IPS DF 4.7 (cell line): Measurements from ENCODE around the gene DHH.

Experiments
- DNase-seq: peaks from one replicate; pipeline ENCODE4 v3.0.0-alpha.2; 2013; ENCODE audit warnings: low spot score; ENCODE audit errors: extremely low read depth

The DHH gene

GRCh38 chr12:49051373-49051764 lies 43.2 kb downstream of the DHH start:
- no peak for DNase-seq

DNA sequence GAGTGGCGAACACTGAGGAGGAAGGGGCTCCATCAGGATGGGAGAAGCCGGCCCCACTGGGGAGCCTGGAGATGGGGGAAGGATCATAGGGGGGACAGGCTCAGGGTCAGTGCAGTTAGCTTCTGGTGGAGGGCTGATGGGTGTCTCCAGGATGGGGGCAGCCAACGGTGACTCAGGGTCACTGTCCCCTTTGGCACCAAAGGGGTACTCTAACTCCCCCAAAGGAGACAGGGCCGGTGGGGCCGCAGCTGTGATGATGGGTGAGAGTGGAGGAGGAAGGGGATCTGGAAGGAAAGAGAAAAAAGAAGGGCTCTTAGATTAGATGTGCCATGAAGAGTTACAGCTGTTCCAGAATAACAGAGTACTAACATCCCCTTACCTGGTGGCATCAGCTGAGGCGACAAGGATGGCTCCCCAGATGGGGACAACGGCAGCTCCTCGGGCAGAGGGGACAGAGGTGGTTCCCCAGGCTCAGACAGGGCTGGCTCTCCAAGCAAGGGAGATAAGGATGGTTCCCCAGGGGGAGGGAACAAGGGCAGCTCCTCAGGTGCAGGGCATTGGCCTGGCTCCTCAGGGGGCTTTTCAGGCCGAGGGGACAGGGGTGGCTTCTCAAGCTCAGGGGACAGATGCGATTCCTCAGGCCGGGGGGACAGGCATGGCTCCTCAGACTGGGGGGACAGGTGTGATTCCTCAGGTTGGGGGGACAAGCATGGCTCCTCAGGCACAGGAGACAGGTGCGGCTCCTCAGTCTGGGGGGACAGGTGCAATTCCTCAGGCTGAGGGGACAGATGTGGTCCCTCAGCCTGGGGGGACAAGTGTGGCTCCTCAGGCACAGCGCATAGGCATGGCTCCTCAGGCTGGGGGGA lies 43.9 kb downstream of the DHH start:
- DNase-seq, result no peak

DNA sequence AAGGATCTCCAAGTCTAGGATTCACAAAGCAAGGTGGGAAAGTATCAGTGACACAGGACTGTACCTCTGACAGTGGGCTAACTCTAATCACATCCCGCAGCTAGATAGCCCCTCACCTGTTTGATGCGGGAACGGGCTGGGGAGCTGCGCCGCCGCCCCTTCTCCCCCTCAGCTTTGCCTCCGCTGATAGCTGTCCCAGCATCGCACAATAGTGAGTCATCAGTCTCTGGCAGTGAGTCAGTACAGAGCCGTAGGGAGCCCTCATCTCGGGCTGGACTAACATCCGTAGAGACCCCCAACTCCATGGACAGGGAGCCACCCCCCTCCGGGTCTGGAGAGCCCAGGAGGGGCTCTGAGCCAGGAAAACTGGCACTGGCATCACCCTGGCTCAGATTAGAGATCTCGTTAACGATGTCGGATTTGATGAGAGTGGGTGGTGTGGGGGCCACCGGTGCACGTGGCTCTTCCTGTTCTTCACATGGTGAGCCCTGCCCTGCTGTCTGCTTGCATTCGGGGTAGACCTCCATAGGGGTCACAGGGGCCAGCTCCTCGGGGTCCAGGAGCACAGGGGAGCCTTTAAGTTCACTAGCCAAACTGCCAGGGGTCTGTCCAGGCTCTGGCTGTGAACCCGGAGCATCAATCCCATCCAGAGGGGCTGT lies 44.9 kb downstream of the DHH start:
- no peak for DNase-seq

DNA sequence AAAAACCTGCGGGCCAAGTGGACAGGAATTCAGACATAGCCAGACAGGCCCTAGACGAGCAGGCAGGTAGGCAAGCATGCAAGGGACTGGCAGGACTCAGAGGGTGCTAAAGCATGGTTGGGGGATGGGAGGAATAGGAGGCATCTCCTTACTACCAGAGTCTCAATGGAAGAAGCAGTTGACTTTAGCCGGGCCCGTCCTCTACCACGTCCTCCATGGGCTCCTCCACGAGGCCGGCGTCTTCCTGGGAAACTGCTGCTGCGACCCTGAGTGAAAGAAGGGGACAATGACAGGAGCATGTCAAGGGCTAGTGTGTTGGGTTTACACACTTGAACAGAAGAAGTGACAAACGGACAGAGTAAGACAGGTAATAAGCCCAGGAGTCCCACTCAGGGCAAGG lies 45.6 kb downstream of the DHH start:
- DNase-seq, result no peak

DNA sequence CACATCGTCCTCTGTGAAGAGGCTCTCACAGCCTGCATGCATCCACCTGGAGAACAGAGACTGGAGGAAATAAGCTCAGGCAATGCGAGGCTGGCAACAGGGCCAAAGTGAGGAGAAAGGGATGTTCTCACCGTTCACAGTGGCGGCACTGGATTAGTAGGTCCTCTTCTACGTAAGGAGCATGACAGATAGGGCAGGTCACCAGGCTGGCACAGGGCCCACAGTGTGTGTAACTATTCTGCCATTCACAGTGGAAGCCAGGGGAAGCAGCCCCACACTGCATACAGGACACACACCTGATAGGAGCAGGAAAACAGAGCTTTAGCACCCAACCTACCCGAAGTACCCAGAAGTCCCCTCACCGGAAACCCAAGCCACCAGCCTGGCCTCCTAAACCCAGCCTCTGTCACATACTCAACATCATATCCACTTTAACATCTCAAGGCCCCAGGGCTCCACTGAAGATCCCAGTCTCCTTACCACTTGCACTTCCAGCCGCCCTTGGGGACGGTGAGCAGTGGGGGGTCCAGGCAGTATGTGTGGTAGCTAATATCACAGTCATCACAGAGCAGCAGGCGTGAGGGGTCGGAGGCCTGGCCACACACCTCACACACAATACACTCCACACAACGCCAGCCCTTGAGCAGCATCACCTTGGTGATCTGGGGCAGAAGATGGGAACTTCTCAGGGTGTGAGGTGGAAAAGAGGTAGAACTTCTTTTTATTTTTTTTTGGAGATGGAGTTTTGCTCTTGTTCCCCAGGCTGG lies 48.3 kb downstream of the DHH start:
- no peak for DNase-seq

- no peak for DNase-seq
Measured at GRCh38 chr12:49044660-49045059, 49.9 kb downstream of the DHH start.

DNA sequence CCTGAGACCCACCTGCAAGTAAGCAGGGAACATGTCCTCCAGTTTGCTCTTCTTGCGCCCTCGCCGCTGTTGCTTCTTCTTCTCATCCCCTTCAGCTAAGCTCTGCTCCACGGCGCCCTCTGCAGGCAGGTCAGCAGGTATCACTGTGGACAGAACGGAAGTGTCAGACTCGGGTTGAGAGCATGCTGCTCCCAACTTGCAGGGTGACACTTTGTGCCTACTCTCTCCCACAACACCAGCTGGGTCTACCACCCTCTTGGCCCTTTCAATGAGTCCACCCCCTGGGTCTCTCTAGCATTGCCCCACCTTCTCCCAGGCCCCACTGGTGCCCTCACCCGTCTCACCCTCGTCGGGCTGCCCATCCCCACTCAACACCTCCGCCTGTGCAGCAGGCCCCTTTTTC lies 50.7 kb downstream of the DHH start:
- DNase-seq, result peak; percentile 30

DNA sequence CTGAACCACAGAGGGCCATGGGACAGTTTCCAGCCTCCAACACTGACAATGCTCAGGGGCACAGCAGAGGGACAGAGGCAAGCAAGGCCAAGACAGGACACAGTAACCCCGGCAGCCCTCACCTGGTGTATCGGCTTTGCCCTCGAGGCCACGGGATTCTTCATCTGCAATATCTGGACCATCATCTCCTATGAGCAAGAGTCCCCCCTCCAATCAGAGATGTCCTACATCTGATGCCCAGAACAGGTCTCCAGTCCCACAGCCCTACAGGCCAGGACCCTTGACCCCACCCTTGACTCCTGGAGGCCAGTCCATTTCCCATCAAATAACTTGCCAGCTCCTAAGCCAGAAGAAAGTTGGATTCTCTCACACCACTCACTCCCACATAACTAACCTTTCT lies 51.4 kb downstream of the DHH start:
- no peak for DNase-seq

GRCh38 chr12:49041881-49042484 lies 52.6 kb downstream of the DHH start:
- no peak for DNase-seq

DNA sequence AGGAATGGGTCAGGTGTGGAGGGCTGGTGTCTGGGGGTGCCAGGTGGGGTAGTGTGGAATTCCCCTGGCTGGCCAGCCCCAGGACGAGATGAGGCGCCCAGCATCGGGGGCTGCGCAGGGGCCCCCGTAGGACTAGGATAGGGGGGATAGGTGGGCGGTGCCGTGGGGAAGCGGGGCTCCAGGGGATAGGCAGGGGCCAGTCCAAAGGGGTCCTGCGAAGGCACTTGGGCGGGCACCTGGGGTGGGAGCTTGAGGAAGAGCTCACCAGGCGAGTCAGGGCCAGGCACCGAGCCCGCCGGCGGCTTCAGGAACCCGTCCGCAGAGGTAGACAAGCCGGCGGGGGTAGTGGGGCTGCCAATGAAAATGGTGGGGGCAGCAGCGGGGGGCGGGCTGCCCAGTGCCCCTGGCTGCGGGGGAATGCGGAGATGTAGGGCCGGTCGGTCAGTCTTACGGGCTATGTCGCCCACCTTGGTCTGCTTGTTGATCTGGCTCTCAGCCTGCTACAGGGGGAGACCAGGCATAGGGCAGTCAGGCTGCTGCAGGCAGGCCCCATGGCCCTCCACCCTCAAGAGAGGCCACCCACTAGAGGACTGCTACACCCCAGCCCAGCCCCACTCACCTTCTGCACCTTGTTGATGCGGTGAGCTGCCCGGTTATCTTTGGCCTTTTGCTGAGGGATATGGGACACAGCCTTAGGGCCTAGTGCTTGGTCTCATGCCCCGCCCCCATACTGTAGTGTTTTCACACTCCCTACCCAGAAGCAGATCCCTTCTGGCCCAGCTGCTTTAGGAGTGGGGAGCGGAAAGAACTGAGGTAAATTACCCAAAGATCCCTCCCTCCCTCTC lies 53.3 kb downstream of the DHH start:
- no peak for DNase-seq

DNA sequence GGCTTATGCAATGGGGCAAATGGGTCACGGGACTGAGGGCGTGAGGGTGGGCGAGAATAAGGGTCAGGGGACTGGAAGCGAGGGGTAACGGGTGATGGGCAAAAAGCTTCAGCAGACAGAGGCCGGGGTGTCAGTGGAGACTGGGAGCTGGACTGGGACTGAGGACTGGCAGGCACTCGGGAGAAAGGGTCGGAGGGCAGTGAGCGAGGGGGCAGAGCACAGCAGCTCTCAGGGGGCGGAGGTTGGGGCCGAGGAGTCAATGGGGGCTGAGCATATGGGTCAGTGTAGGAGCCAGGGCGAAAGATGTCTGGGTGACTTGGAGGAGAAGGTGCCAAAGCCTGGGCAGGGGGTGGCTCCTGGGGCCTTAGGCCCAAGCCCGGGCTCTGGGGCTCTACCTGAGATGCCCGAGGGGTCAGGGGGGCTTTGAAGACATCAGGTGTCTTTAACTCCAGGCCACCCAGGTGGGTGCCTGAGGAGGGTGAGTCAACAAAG lies 54.2 kb downstream of the DHH start:
- DNase-seq, result no peak

- DNase-seq, result no peak
Measured at GRCh38 chr12:49039421-49040363, 54.9 kb downstream of the DHH start.

- no peak for DNase-seq
Measured at GRCh38 chr12:49038291-49038955, 56.2 kb downstream of the DHH start.

DNA sequence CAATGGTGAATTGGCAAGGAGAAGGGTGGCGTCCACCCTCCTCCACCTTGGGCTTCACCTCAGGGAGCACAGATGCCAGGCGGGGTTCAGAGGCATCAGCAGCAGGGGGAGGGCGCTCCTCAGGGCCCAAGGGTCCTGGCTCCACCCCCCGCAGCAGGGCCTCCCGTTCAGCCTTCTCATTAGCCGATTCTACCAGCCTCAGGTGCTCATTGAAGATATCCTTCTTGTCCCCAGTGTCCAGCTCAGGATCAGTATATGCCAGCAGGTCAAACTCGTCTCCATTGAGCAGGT lies 56.7 kb downstream of the DHH start:
- DNase-seq, result no peak

- no peak for DNase-seq
Measured at GRCh38 chr12:49037111-49037946, 57.3 kb downstream of the DHH start.
